ENCODE measurements around the gene GPR137B. TPM values are rescaled to one million over a fixed set of nuclear protein-coding genes. Genes with fewer than 3 reads are reported as not detected.

The GPR137B gene
- total and polyA plus RNA-seq, 7 donors: 0.60 to 1.9 (median 1.5) TPM

- H3K4me3 ChIP-seq: no peak overlapping the region
- TF ChIP-seq CTCF (IDR thresholded peaks at IDR 0.05): no peak
- intact Hi-C loops (cut with DNase I): no loop called here
- H3K36me3 ChIP-seq (ENCODE audit: insufficient read depth in 1 of 2, low read depth in 1 of 2): no peaks in the 10 kb centered on the region
- WGBS, 3 donors: 74 to 81% (median 79%) methylated on average over 4 of the region's 4 CpGs
- H3K27ac ChIP-seq: no peak overlapping the region
- H3K4me1 ChIP-seq: peaks cover 8% of the 10 kb centered on the region
- H3K9me3 ChIP-seq: peaks cover 13% of the 10 kb centered on the region
- no peak for DNase-seq
- no peak for ATAC-seq
- H3K27me3 ChIP-seq (ENCODE audit: insufficient read depth in 3 of 3, low read length in 2 of 3): no peaks in the 10 kb centered on the region
Measured at GRCh38 chr1:236253918-236254637, 111.7 kb downstream of the GPR137B start.

DNA sequence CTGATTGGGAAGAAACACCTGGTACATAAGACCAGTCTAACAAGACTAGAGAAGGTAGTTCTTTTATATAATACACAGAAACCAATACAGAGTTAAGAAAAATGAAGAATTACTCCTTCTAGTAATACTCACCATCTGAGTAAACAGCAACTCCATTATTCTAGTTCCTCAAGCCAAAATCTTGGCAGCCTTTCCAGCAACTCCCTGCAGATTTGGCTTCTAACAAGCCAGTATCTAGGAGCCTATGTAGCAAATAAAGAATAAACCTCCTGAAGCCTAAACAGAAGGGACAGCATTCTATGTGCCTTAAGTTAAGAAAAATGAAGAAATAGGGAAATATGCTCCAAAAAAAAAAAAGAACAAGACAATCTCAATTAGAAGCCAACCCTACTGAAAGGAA lies 114.9 kb downstream of the GPR137B start:
- H3K9me3 ChIP-seq: peaks cover 24% of the 10 kb centered on the region
- ATAC-seq: no peak

DNA sequence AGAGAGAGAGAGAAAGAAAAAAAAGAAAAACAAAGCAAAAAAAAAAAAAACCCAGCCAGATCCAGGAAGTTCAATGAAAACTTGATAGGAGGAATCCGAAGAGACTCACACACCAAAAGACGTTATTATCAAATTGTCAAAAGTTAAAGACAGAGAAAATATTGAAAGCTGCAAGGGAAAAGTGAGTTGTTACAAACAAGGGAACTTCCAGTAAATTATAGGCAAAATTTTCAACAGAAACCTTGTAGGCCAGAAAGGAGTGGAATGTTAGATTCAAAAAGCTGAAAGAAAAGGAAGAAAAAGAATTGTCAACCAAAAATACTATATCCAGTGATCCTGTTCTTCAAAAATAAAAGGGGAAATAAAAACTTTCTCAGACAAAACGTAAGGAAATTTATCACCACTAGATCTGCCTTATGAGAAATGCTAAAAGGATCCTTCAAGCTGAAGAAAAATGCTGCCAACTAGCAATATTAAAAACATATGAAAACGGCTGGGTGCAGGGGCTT lies 115.8 kb downstream of the GPR137B start:
- 78 to 95% (median 93%) methylated on average over 4 of the region's 4 CpGs for WGBS, 3 donors
- ATAC-seq (no peak), DNase-seq (no peak)
- Histone ChIP-seq H3K4me3 (no peak overlapping the region), H3K9me3 (peaks cover 26% of the 10 kb centered on the region), H3K4me1 (no peaks in the 10 kb centered on the region), H3K36me3 (ENCODE audit: insufficient read depth in 1 of 2, low read depth in 1 of 2) (no peaks in the 10 kb centered on the region), H3K27ac (no peak overlapping the region), H3K27me3 (ENCODE audit: insufficient read depth in 3 of 3, low read length in 2 of 3) (no peaks in the 10 kb centered on the region)
- TF ChIP-seq CTCF (IDR thresholded peaks at IDR 0.05): no peak
- intact Hi-C loops (cut with DNase I): no loop called here

More for the DNA sequence above, 114.9 kb downstream of the GPR137B start:
- no peak for DNase-seq
- Histone ChIP-seq H3K27me3 (ENCODE audit: insufficient read depth in 3 of 3, low read length in 2 of 3) (no peaks in the 10 kb centered on the region), H3K36me3 (ENCODE audit: insufficient read depth in 1 of 2, low read depth in 1 of 2) (no peaks in the 10 kb centered on the region), H3K4me1 (no peaks in the 10 kb centered on the region), H3K4me3 (no peak overlapping the region), H3K27ac (no peak overlapping the region)
- no peak for TF ChIP-seq CTCF (IDR thresholded peaks at IDR 0.05)
- intact Hi-C loops (cut with DNase I): no loop called here

Other genes starting within 250 kb of the GPR137B start
- gene NID1, start 77.4 kb upstream of the GPR137B start, total RNA-seq: 10 to 100 TPM; 12.0 to 31.8 (median 23.8) TPM
- 10 to 100 TPM; 13.1 to 23.7 (median 15.9) TPM for gene NID1, start 77.4 kb upstream of the GPR137B start, polyA plus RNA-seq
- gene ERO1B, start 139.4 kb downstream of the GPR137B start, total RNA-seq: 1 to 10 TPM; 2.6 to 6.0 (median 2.6) TPM
- 1 to 10 TPM; 1.3 to 2.8 (median 2.2) TPM for gene ERO1B, start 139.4 kb downstream of the GPR137B start, polyA plus RNA-seq